HEK293 (cell line): ENCODE measurements around the gene AGAP3.
"Not testable (repeated sequence)": the region's sequence is repeated elsewhere in the genome, so short reads cannot be mapped to it uniquely, and the experiment has no call there.

ENCODE experiments used
- CTCF ChIA-PET: fragments of 350-600 bp; formaldehyde crosslinking; extraction: SDS; loops from one replicate; lab custom pipeline; 2021; ENCODE audit warnings: antibody characterized with exemption; lab: Yijun Ruan, JAX
- POLR2A ChIA-PET: fragments of 300-600 bp; formaldehyde crosslinking; extraction: SDS; loops from one replicate; lab custom pipeline; 2020; ENCODE audit warnings: antibody characterized with exemption, inconsistent platforms; lab: Yijun Ruan, JAX
- H3K27ac ChIP-seq: fragments of 200-500 bp; sonication (Bioruptor generic); 2 replicates; pipeline ENCODE4 v1.5.1; 2014; ENCODE audit warnings: low read depth, low read length, control low read depth, inconsistent platforms; ENCODE audit errors: extremely low read depth
- H3K36me3 ChIP-seq, 2 experiments: fragments of 200-500 bp in 1 of 2; sonication (Bioruptor generic) in 1 of 2; 1 replicate in 1 of 2; 2 replicates in 1 of 2; pipeline ENCODE4 v1.5.1; 2014 to 2017; ENCODE audit warnings: inconsistent platforms in 2 of 2, low read length in 2 of 2; ENCODE audit not compliant: control insufficient read depth in 2 of 2, insufficient read depth in 1 of 2
- H3K4me1 ChIP-seq: fragments of 200-500 bp; sonication (Bioruptor generic); 2 replicates; pipeline ENCODE4 v1.5.1; 2014; ENCODE audit warnings: mild to moderate bottlenecking, low read length, inconsistent platforms; ENCODE audit not compliant: control insufficient read depth, insufficient read depth
- H3K4me3 ChIP-seq: 2 replicates; pipeline ENCODE4 v1.5.1; 2011; ENCODE audit warnings: low read depth, mild to moderate bottlenecking, control low read depth, low read length, moderate library complexity
- H3K9me3 ChIP-seq: fragments of 200-500 bp; sonication (Bioruptor generic); 2 replicates; pipeline ENCODE4 v1.5.1; 2014; ENCODE audit warnings: low read depth, low read length, inconsistent platforms; ENCODE audit not compliant: control insufficient read depth, insufficient read depth
- EGR2 ChIP-seq: fragments of 450-650 bp; formaldehyde crosslinking; IDR thresholded peaks from 2 replicates; pipeline ENCODE4 v1.5.1; 2016; ENCODE audit warnings: low read depth, missing biosample characterization, missing genetic modification characterization
- YY1 ChIP-seq: fragments of 450-650 bp; formaldehyde crosslinking; IDR thresholded peaks from 2 replicates; pipeline ENCODE4 v1.5.1; 2018; ENCODE audit warnings: missing biosample characterization, missing genetic modification characterization
- ZFHX2 ChIP-seq: fragments of 450-650 bp; formaldehyde crosslinking; conservative IDR thresholded peaks from 2 replicates; pipeline ENCODE4 v1.5.1; 2016; ENCODE audit warnings: missing biosample characterization, missing genetic modification characterization
- ZNF175 ChIP-seq: fragments of 450-650 bp; formaldehyde crosslinking; IDR thresholded peaks from 2 replicates; pipeline ENCODE4 v1.5.1; 2016; ENCODE audit warnings: missing biosample characterization, missing genetic modification characterization
- ZNF350 ChIP-seq: fragments of 450-650 bp; formaldehyde crosslinking; IDR thresholded peaks from 2 replicates; pipeline ENCODE4 v1.5.0; 2017; ENCODE audit warnings: missing biosample characterization, mild to moderate bottlenecking, missing genetic modification characterization
- ZNF423 ChIP-seq: fragments of 450-650 bp; formaldehyde crosslinking; IDR thresholded peaks from 2 replicates; pipeline ENCODE4 v1.5.1; 2016; ENCODE audit warnings: missing biosample characterization, missing genetic modification characterization
- ZNF433 ChIP-seq: fragments of 450-650 bp; formaldehyde crosslinking; IDR thresholded peaks from 2 replicates; pipeline ENCODE4 v1.5.1; 2016; ENCODE audit warnings: missing biosample characterization, missing genetic modification characterization, low read depth
- ZNF585B ChIP-seq: fragments of 450-650 bp; formaldehyde crosslinking; IDR thresholded peaks from 2 replicates; pipeline ENCODE4 v1.5.1; 2016; ENCODE audit warnings: missing biosample characterization, missing genetic modification characterization
- ZNF660 ChIP-seq: fragments of 450-650 bp; IDR thresholded peaks from 2 replicates; pipeline ENCODE4 v1.5.1; 2018; ENCODE audit warnings: missing biosample characterization, mild to moderate bottlenecking, missing genetic modification characterization
- ZNF664 ChIP-seq: fragments of 450-650 bp; formaldehyde crosslinking; IDR thresholded peaks from 2 replicates; pipeline ENCODE4 v1.5.1; 2016; ENCODE audit warnings: missing biosample characterization, missing genetic modification characterization
- ZNF837 ChIP-seq: fragments of 450-650 bp; formaldehyde crosslinking; IDR thresholded peaks from 2 replicates; pipeline ENCODE4 v1.5.1; 2016; ENCODE audit warnings: missing biosample characterization, missing genetic modification characterization
- TF ChIP-seq, protein P1 (sequence below): fragments of 450-650 bp; formaldehyde crosslinking; IDR thresholded peaks from 2 replicates; pipeline ENCODE4 v1.5.1; 2016; ENCODE audit warnings: missing biosample characterization, missing genetic modification characterization
- TF ChIP-seq, protein P2 (sequence below): fragments of 450-650 bp; formaldehyde crosslinking; IDR thresholded peaks from 2 replicates; pipeline ENCODE4 v1.5.1; 2016; ENCODE audit warnings: missing biosample characterization, missing genetic modification characterization, low read depth
- TF ChIP-seq, protein P3 (sequence below): fragments of 450-650 bp; formaldehyde crosslinking; IDR thresholded peaks from 2 replicates; pipeline ENCODE4 v1.5.1; 2016; ENCODE audit warnings: missing biosample characterization, missing genetic modification characterization

AGAP3 gene

DNA sequence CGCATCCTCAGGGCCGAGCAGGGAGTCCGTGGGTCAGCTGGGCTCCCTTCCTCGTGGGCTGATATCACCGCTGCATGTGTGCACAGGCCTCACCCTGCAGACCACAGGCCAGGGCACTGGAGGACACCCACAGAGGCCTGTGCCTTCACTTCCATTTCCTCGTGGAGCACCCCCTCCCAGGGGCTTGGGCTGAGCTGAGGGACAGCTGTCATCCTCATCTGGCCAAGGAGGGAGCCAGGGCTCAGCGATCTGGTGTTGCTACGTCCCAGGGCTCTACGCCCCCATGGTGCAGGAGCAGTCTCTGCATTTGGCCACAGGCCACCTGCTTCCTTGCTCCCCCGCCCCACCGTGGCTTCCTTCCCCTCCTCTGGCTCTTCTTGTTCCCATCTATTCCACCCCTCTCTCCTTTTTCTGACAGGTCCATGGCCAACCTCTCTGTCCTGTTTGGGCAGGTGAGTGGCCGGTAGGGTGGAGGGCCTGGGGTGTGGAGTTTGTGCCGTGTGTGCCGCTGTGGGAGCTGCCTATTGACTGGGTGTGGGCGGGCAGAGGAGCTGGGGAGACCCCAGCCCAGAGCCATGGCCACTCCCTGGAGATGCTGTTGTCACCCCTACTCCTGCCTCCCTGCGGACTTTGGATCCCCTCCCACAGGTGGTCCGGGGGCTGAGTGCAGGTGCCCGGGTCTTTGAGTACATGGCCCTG is 46.3 kb upstream of the AGAP3 start:
- POLR2A ChIA-PET: interaction anchor here (0.6 to 3.6 kb wide), 9 partner anchors 8 to 70 kb away, joined by 3 to 26 read pairs (median 5); partner anchors contain the start of genes ABCB8, ASIC3, CDK5 and FASTK
- H3K27ac ChIP-seq: no peak overlapping the region; the same call in 1 of the 2 replicates
- TF ChIP-seq ZNF664 (tag by site-specific recombination): no peak
- TF ChIP-seq, protein P1, sequence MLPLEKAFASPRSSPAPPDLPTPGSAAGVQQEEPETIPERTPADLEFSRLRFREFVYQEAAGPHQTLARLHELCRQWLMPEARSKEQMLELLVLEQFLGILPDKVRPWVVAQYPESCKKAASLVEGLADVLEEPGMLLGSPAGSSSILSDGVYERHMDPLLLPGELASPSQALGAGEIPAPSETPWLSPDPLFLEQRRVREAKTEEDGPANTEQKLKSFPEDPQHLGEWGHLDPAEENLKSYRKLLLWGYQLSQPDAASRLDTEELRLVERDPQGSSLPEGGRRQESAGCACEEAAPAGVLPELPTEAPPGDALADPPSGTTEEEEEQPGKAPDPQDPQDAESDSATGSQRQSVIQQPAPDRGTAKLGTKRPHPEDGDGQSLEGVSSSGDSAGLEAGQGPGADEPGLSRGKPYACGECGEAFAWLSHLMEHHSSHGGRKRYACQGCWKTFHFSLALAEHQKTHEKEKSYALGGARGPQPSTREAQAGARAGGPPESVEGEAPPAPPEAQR: no peak
- TF ChIP-seq ZFHX2 (tag by site-specific recombination): peak; percentile 40
- TF ChIP-seq EGR2 (tag by site-specific recombination): peak; percentile 21; the same call in 1 of the 2 replicates

DNA sequence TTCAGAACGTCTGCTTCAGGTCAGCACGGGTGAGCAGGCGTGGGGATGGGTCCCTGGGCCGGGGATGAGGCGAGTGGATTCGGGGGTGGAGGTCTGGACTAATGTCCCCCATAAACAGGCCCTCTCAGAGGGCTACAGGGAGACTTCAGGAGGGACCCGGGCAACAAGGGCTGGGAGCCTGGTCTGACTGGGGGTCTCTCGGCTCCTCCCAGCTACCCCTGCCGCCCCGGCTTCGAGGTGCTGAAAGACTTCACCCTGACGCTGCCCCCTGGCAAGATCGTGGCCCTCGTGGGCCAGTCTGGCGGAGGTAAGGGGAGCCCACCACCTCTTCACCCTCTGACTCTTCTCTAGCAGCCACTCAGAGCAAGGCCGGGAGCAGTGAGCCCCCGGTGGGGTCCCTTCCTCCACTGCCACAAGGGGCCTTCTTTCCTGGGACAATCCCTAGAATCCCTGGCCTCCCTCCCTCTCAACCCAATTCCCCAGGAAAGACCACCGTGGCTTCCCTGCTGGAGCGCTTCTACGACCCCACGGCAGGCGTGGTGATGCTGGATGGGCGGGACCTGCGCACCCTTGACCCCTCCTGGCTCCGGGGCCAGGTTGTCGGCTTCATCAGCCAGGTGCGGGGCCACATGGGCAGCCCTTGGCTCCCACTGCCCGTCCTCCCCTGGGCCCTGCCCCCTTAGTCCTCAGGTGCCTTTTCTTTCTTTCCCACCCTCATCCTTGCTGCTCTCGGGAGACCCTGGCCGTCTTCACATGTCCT is 45.5 kb upstream of the AGAP3 start:
- CTCF ChIA-PET: interaction anchor here (1.9 to 2.9 kb wide), 2 partner anchors 22 to 23 kb away, joined by 4 to 15 read pairs; no protein-coding TSS in a partner anchor
- no peak overlapping the region for H3K27ac ChIP-seq
- TF ChIP-seq ZNF350 (tag by site-specific recombination): no peak
- TF ChIP-seq, protein P2, sequence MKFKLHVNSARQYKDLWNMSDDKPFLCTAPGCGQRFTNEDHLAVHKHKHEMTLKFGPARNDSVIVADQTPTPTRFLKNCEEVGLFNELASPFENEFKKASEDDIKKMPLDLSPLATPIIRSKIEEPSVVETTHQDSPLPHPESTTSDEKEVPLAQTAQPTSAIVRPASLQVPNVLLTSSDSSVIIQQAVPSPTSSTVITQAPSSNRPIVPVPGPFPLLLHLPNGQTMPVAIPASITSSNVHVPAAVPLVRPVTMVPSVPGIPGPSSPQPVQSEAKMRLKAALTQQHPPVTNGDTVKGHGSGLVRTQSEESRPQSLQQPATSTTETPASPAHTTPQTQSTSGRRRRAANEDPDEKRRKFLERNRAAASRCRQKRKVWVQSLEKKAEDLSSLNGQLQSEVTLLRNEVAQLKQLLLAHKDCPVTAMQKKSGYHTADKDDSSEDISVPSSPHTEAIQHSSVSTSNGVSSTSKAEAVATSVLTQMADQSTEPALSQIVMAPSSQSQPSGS (tag by site-specific recombination): no peak
- TF ChIP-seq ZNF175 (tag by site-specific recombination): no peak
- TF ChIP-seq, protein P3, sequence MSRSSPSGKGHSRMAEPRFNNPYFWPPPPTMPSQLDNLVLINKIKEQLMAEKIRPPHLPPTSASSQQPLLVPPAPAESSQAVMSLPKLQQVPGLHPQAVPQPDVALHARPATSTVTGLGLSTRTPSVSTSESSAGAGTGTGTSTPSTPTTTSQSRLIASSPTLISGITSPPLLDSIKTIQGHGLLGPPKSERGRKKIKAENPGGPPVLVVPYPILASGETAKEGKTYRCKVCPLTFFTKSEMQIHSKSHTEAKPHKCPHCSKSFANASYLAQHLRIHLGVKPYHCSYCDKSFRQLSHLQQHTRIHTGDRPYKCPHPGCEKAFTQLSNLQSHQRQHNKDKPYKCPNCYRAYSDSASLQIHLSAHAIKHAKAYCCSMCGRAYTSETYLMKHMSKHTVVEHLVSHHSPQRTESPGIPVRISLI (tag by site-specific recombination): no peak
- TF ChIP-seq ZNF660: no peak
- no peak for TF ChIP-seq ZNF585B (tag by site-specific recombination)
- no peak for TF ChIP-seq ZNF423
- no peak for TF ChIP-seq YY1 (tag by site-specific recombination)
- no peak for TF ChIP-seq ZNF837 (tag by site-specific recombination)
- no peak for TF ChIP-seq ZNF433 (tag by site-specific recombination)
- TF ChIP-seq, all 188 proteins: peak for 0
- Histone ChIP-seq H3K36me3 (peaks cover 0 to 49% of the 10 kb centered on the region in 2 experiments; a peak in 1 of 3 replicates), H3K9me3 (no peaks in the 10 kb centered on the region), H3K4me3 (no peak overlapping the region), H3K4me1 (peaks cover 6% of the 10 kb centered on the region)
- POLR2A ChIA-PET: no interaction called here

More for the DNA sequence above, 46.3 kb upstream of the AGAP3 start:
- H3K4me3 ChIP-seq: no peak overlapping the region
- peaks cover 0 to 50% of the 10 kb centered on the region in 2 experiments; a peak in 1 of 3 replicates for H3K36me3 ChIP-seq
- H3K9me3 ChIP-seq: no peaks in the 10 kb centered on the region
- H3K4me1 ChIP-seq: peaks cover 6% of the 10 kb centered on the region
- CTCF ChIA-PET: interaction anchor here (0.8 to 2.9 kb wide), 4 partner anchors 12 to 72 kb away, joined by 3 to 15 read pairs (median 8); partner anchors contain the start of gene ABCB8

DNA sequence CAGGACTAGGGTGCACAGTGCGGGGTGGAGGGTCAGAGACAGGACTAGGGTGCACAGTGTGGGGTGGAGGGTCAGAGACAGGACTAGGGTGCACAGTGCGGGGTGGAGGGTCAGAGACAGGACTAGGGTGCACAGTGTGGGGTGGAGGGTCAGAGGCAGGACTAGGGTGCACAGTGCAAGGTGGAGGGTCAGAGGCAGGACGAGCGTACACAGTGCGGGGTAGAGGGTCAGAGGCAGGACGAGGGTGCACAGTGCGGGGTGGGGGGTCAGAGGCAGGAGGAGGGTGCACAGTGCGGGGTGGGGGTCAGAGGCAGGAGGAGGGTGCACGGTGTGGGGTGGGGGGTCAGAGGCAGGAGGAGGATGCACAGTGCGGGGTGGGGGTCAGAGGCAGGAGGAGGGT is 42.8 kb upstream of the AGAP3 start:
- POLR2A ChIA-PET: interaction anchor here (0.6 kb wide), 1 partner anchor 14 kb away, joined by 3 read pairs; no protein-coding TSS in a partner anchor
- H3K9me3 ChIP-seq, H3K4me1 ChIP-seq, H3K4me3 ChIP-seq, CTCF ChIA-PET, H3K27ac ChIP-seq: not testable (repeated sequence)
- peaks cover 0 to 36% of the 10 kb centered on the region in 2 experiments; a peak in 1 of 3 replicates for H3K36me3 ChIP-seq
